ENCODE measurements around the gene CELA2B.
"Not testable (repeated sequence)": the region's sequence is repeated elsewhere in the genome, so short reads cannot be mapped to it uniquely, and the experiment has no call there.

Gene CELA2B

GRCh38 chr1:15504436-15504835 lies 28.5 kb downstream of the CELA2B start:
- no peak for DNase-seq

GRCh38 chr1:15506831-15507230 lies 30.9 kb downstream of the CELA2B start:
- DNase-seq, result no peak

GRCh38 chr1:15507278-15507677 lies 31.4 kb downstream of the CELA2B start:
- no peak for DNase-seq

- DNase-seq, result no peak
These were observed 33.0 kb downstream of the CELA2B start for GRCh38 chr1:15508700-15509487.

- no peak for DNase-seq
These were observed 33.7 kb downstream of the CELA2B start for GRCh38 chr1:15509586-15509985.

GRCh38 chr1:15510611-15511405 lies 34.9 kb downstream of the CELA2B start:
- DNase-seq, result no peak

- no peak for DNase-seq
These were observed 37.3 kb downstream of the CELA2B start for GRCh38 chr1:15513192-15513591.

- DNase-seq, result no peak
These were observed 38.0 kb downstream of the CELA2B start for GRCh38 chr1:15513919-15514318.

- not testable (repeated sequence) for DNase-seq
These were observed 38.7 kb downstream of the CELA2B start for GRCh38 chr1:15514557-15514956.

- no peak for DNase-seq
These were observed 39.2 kb downstream of the CELA2B start for GRCh38 chr1:15515022-15515663.

GRCh38 chr1:15519625-15520024 lies 43.7 kb downstream of the CELA2B start:
- DNase-seq, result no peak

GRCh38 chr1:15521206-15521906 lies 45.5 kb downstream of the CELA2B start:
- DNase-seq, result not testable (repeated sequence)

- no peak for DNase-seq
These were observed 46.6 kb downstream of the CELA2B start for GRCh38 chr1:15522551-15522950.

GRCh38 chr1:15523104-15524020 lies 47.5 kb downstream of the CELA2B start:
- DNase-seq, result no peak

- DNase-seq, result no peak
These were observed 48.0 kb downstream of the CELA2B start, which contains the start of gene CASP9 for GRCh38 chr1:15524021-15524282. TSS of gene CASP9 (minus strand) at chr1:15524215. CDS start at chr1:15524200, 15 bp downstream.

GRCh38 chr1:15524283-15525049 lies 48.6 kb downstream of the CELA2B start:
- peak; percentile 98 for DNase-seq

GRCh38 chr1:15525050-15526020 lies 49.4 kb downstream of the CELA2B start:
- peak; percentile 99 for DNase-seq

- DNase-seq, result no peak
These were observed 50.2 kb downstream of the CELA2B start for GRCh38 chr1:15526021-15526489.

- DNase-seq, result peak; percentile 100
These were observed 50.8 kb downstream of the CELA2B start, which contains the start of gene DNAJC16 for GRCh38 chr1:15526490-15527339. TSS of gene DNAJC16 (plus strand) at chr1:15526848. CDS start at chr1:15529106, 2,258 bp downstream.
